PC-3 (cell line): ENCODE data around the gene KIF25. TPM values are rescaled to one million over a fixed set of nuclear protein-coding genes. Genes with fewer than 3 reads are reported as not detected.

Source experiments
- ATAC-seq: fragments of 200-7000 bp; cut with Tn5 transposase; 2 replicates; pipeline ENCODE4 v1.9.1; 2020; ENCODE audit warnings: mild to moderate bottlenecking, moderate library complexity
- BruUV-seq: library from RNA; stranded (reverse); fragments of 400-500 nt; replicated peaks from 2 replicates; lab custom pipeline; 2021; lab: Mats Ljungman, UMichigan
- CTCF ChIA-PET: fragments of 300-600 bp; sonication (Branson Sonifier 250); formaldehyde crosslinking; loops from one replicate; lab custom pipeline; 2022; ENCODE audit warnings: antibody characterized with exemption; lab: Charles Lee
- POLR2A ChIA-PET: fragments of 300-600 bp; sonication (Branson Sonifier 250); formaldehyde crosslinking; loops from one replicate; lab custom pipeline; 2022; ENCODE audit warnings: antibody characterized with exemption; ENCODE audit not compliant: unreplicated experiment; lab: Charles Lee
- DNase-seq: peaks from one replicate; pipeline ENCODE4 v3.0.0-alpha.2; 2015
- H2AFZ ChIP-seq: fragments of 300-600 bp; sonication (generic); 2 replicates; pipeline ENCODE4 v1.6.0; 2016; ENCODE audit warnings: antibody characterized with exemption, low read length
- H3F3A ChIP-seq: fragments of 300-600 bp; sonication (generic); one replicate; pipeline ENCODE4 v1.6.0; 2017; ENCODE audit warnings: antibody characterized with exemption, low read length, control low read depth, mild to moderate bottlenecking; ENCODE audit not compliant: unreplicated experiment
- H3K27ac ChIP-seq: fragments of 300-600 bp; sonication (generic); 2 replicates; pipeline ENCODE4 v1.5.1; 2016; ENCODE audit warnings: mild to moderate bottlenecking, low read length
- H3K27me3 ChIP-seq: fragments of 300-600 bp; sonication (generic); 2 replicates; pipeline ENCODE4 v1.6.1; 2016; ENCODE audit warnings: low read length, mixed read lengths
- H3K36me3 ChIP-seq: fragments of 300-600 bp; sonication (generic); 2 replicates; pipeline ENCODE4 v1.6.1; 2016; ENCODE audit warnings: low read depth, mixed run types, low read length, mixed read lengths
- H3K4me1 ChIP-seq: fragments of 300-600 bp; sonication (generic); 2 replicates; pipeline ENCODE4 v1.5.1; 2016; ENCODE audit warnings: low read length; ENCODE audit not compliant: insufficient read depth
- H3K4me2 ChIP-seq: fragments of 300-600 bp; sonication (generic); 2 replicates; pipeline ENCODE4 v1.6.0; 2016; ENCODE audit warnings: low read length
- H3K4me3 ChIP-seq: fragments of 300-600 bp; sonication (generic); 2 replicates; pipeline ENCODE4 v1.5.1; 2016; ENCODE audit warnings: mild to moderate bottlenecking, low read length, mixed read lengths
- H3K79me2 ChIP-seq: fragments of 300-600 bp; sonication (generic); 2 replicates; pipeline ENCODE4 v1.6.1; 2017; ENCODE audit warnings: low read length, mixed read lengths
- H3K9ac ChIP-seq: fragments of 300-600 bp; sonication (generic); 2 replicates; pipeline ENCODE4 v1.6.0; 2016; ENCODE audit warnings: mild to moderate bottlenecking, low read length
- H3K9me2 ChIP-seq: fragments of 300-600 bp; sonication (generic); replicated peaks from 2 replicates; pipeline ENCODE4 v1.6.1; 2016; ENCODE audit warnings: mixed run types, low read length, mixed read lengths
- H3K9me3 ChIP-seq: fragments of 300-600 bp; sonication (generic); 2 replicates; pipeline ENCODE4 v1.6.1; 2016; ENCODE audit warnings: low read length, mixed read lengths
- H4K20me1 ChIP-seq: fragments of 300-600 bp; sonication (generic); 2 replicates; pipeline ENCODE4 v1.6.1; 2016; ENCODE audit warnings: low read length, mixed read lengths
- CTCF ChIP-seq: fragments of 300-600 bp; sonication (generic); conservative IDR thresholded peaks from 2 replicates; pipeline ENCODE4 v1.5.1; 2017; ENCODE audit warnings: antibody characterized with exemption, low read depth, mild to moderate bottlenecking, low read length
- EZH2 ChIP-seq: fragments of 300-600 bp; sonication (generic); IDR thresholded peaks from one replicate; pipeline ENCODE4 v1.6.1; 2017; ENCODE audit warnings: antibody characterized with exemption, mild to moderate bottlenecking, low read length; ENCODE audit not compliant: unreplicated experiment
- EZH2phosphoT487 ChIP-seq: fragments of 300-600 bp; sonication (generic); IDR thresholded peaks from 2 replicates; pipeline ENCODE4 v1.6.1; 2018; ENCODE audit warnings: mild to moderate bottlenecking, antibody characterized with exemption, low read length, borderline replicate concordance
- intact Hi-C: fragments of 100-400 bp; cut with micrococcal nuclease; formaldehyde crosslinking; loops from 2 replicates; pipeline ENCODE4 v1.9.0; 2023
- total RNA-seq: library from RNA; depleted of rRNA; stranded (reverse); fragments of >200 nt; gene quantifications from 2 replicates; pipeline ENCODE4 v1.2.3, GENCODE V29; 2014

Gene KIF25
- total RNA-seq, 1 experiment from 2014 or later = not detected

- Histone ChIP-seq H3K27me3 (no peaks in the 10 kb centered on the region), H2AFZ (no peak overlapping the region), H3K9ac (no peak overlapping the region), H4K20me1 (no peaks in the 10 kb centered on the region), H3K4me1 (no peaks in the 10 kb centered on the region), H3K4me2 (no peak overlapping the region), H3K27ac (no peak overlapping the region), H3K36me3 (no peaks in the 10 kb centered on the region), H3F3A (no peaks in the 10 kb centered on the region), H3K9me2 (no peaks in the 10 kb centered on the region), H3K4me3 (no peak overlapping the region), H3K9me3 (0 out of 2 replicates have a peak, but pooled peaks cover 7% of the 10 kb centered on the region), H3K79me2 (no peaks in the 10 kb centered on the region)
- intact Hi-C loops = no loop called here
- DNase-seq = no peak
- POLR2A ChIA-PET = no interaction called here
- no peak for ATAC-seq
- TF ChIP-seq EZH2 (no peak), EZH2phosphoT487 (no peak), CTCF (no peak)
- no TSS peak for BruUV-seq
- CTCF ChIA-PET = no interaction called here
Measured at GRCh38 chr6:168043848-168044415, 46.5 kb downstream of the KIF25 start.

- Histone ChIP-seq H3F3A (no peaks in the 10 kb centered on the region), H3K4me3 (no peak overlapping the region), H2AFZ (no peak overlapping the region), H3K9me3 (0 out of 2 replicates have a peak, but pooled peaks cover 3% of the 10 kb centered on the region), H3K79me2 (no peaks in the 10 kb centered on the region), H3K36me3 (no peaks in the 10 kb centered on the region), H3K9ac (no peak overlapping the region), H3K27ac (no peak overlapping the region), H4K20me1 (no peaks in the 10 kb centered on the region), H3K27me3 (no peaks in the 10 kb centered on the region), H3K9me2 (no peaks in the 10 kb centered on the region), H3K4me1 (no peaks in the 10 kb centered on the region), H3K4me2 (no peak overlapping the region)
- BruUV-seq = no TSS peak
- no peak for ATAC-seq
- no peak for DNase-seq
- ChIA-PET CTCF (no interaction called here), POLR2A (no interaction called here)
- intact Hi-C loops = no loop called here
- TF ChIP-seq EZH2 = no peak
- TF ChIP-seq CTCF = no peak
- no peak for TF ChIP-seq EZH2phosphoT487
Measured at GRCh38 chr6:168044521-168045130, 47.2 kb downstream of the KIF25 start.

GRCh38 chr6:168045141-168045691, 47.7 kb downstream of the KIF25 start:
- H3K9ac ChIP-seq = no peak overlapping the region
- H4K20me1 ChIP-seq = no peaks in the 10 kb centered on the region
- H3K4me3 ChIP-seq = no peak overlapping the region
- H3K36me3 ChIP-seq = no peaks in the 10 kb centered on the region
- no peaks in the 10 kb centered on the region for H3K79me2 ChIP-seq
- ChIA-PET POLR2A (no interaction called here), CTCF (no interaction called here)
- no peaks in the 10 kb centered on the region for H3F3A ChIP-seq
- H3K4me1 ChIP-seq = no peaks in the 10 kb centered on the region
- H3K9me3 ChIP-seq = no peaks in the 10 kb centered on the region
- H3K27ac ChIP-seq = no peak overlapping the region
- TF ChIP-seq EZH2phosphoT487 (no peak), EZH2 (no peak), CTCF (no peak)
- H3K4me2 ChIP-seq = no peak overlapping the region
- no peaks in the 10 kb centered on the region for H3K27me3 ChIP-seq
- no peak overlapping the region for H2AFZ ChIP-seq
- intact Hi-C loops = no loop called here
- BruUV-seq = no TSS peak
- no peak for DNase-seq
- H3K9me2 ChIP-seq = no peaks in the 10 kb centered on the region
- ATAC-seq = no peak
